MM.1S (cell line): ENCODE results near the gene OPTN.

ENCODE experiments used
- EZH2phosphoT487 ChIP-seq: fragments of 300-600 bp; sonication (generic); IDR thresholded peaks from 2 replicates; pipeline ENCODE4 v1.6.1; 2018; ENCODE audit warnings: antibody characterized with exemption, low read length
- TF ChIP-seq, protein P1 (sequence below): fragments of 300-600 bp; sonication (generic); IDR thresholded peaks from 2 replicates; pipeline ENCODE4 v1.5.1; 2016; ENCODE audit warnings: antibody characterized with exemption, low read length, mixed read lengths

DNA sequence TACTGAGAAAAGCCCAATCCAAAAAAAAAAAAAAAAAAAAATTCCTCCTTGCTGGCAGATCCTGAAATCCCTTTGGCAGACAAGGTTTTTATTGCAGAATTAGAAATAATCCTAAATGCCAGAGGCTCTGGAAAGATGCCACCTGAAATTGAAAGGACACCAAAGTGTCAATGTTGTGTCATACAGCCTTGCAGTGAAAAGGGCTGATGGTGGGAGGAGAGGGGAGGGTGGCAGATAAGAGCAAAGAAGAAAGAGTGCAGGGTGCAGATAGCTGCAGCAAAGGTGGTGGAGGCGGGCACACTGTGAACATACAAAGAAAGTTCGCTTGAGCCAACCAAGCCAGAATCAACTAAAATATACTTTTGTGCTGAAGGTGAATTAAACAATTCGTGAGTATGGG, 8.2 kb upstream of the OPTN start:
- no peak for TF ChIP-seq EZH2phosphoT487
- TF ChIP-seq, protein P1, sequence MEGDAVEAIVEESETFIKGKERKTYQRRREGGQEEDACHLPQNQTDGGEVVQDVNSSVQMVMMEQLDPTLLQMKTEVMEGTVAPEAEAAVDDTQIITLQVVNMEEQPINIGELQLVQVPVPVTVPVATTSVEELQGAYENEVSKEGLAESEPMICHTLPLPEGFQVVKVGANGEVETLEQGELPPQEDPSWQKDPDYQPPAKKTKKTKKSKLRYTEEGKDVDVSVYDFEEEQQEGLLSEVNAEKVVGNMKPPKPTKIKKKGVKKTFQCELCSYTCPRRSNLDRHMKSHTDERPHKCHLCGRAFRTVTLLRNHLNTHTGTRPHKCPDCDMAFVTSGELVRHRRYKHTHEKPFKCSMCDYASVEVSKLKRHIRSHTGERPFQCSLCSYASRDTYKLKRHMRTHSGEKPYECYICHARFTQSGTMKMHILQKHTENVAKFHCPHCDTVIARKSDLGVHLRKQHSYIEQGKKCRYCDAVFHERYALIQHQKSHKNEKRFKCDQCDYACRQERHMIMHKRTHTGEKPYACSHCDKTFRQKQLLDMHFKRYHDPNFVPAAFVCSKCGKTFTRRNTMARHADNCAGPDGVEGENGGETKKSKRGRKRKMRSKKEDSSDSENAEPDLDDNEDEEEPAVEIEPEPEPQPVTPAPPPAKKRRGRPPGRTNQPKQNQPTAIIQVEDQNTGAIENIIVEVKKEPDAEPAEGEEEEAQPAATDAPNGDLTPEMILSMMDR, result no peak
